ENCODE results near the gene ERCC4.

The ERCC4 gene

GRCh38 chr16:13939821-13940220 is 19.9 kb downstream of the ERCC4 start:
- in situ Hi-C loops (cut with MboI; ENCODE audit: low pct_unique_long_range_greater_than_20kb, low sequenced_read_pairs), result no loop called here
- DNase-seq, result no peak

DNA sequence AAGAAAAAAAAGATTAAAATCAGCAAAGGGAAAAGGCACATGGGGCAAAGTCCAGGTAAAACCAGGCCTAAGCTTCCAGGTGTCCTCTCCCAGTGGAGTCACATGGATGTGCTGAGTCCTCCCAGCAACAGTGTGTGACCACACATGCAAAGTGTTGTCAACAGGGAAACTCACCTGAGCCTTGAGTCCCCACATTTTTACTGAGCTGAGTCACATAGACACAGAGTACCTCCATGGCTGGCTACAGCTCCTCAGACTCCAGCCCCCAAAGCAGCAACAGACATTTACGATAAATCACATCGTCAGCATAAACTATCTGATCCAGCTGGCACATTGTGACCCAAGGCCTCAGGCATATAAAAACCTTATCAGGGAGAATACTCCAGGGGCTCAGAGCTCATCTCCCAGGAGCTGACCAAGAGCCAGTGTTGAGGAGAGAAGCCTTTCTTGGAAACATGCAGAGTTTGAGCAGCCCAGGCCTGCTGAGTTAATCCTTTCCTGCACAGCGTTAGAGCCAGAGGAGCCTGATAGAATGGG is 20.5 kb downstream of the ERCC4 start:
- in situ Hi-C loops (cut with MboI; ENCODE audit: low pct_unique_long_range_greater_than_20kb, low sequenced_read_pairs), result no loop called here
- DNase-seq, result no peak

- no peak for DNase-seq
- in situ Hi-C loops (cut with MboI; ENCODE audit: low pct_unique_long_range_greater_than_20kb, low sequenced_read_pairs), result no loop called here
Observed at GRCh38 chr16:13944816-13945215, 24.9 kb downstream of the ERCC4 start.

GRCh38 chr16:13945744-13946485 is 26.0 kb downstream of the ERCC4 start:
- in situ Hi-C loops (cut with MboI; ENCODE audit: low pct_unique_long_range_greater_than_20kb, low sequenced_read_pairs), result no loop called here
- no peak for DNase-seq

GRCh38 chr16:13948086-13948485 is 28.1 kb downstream of the ERCC4 start:
- in situ Hi-C loops (cut with MboI; ENCODE audit: low pct_unique_long_range_greater_than_20kb, low sequenced_read_pairs), result no loop called here
- DNase-seq, result no peak

DNA sequence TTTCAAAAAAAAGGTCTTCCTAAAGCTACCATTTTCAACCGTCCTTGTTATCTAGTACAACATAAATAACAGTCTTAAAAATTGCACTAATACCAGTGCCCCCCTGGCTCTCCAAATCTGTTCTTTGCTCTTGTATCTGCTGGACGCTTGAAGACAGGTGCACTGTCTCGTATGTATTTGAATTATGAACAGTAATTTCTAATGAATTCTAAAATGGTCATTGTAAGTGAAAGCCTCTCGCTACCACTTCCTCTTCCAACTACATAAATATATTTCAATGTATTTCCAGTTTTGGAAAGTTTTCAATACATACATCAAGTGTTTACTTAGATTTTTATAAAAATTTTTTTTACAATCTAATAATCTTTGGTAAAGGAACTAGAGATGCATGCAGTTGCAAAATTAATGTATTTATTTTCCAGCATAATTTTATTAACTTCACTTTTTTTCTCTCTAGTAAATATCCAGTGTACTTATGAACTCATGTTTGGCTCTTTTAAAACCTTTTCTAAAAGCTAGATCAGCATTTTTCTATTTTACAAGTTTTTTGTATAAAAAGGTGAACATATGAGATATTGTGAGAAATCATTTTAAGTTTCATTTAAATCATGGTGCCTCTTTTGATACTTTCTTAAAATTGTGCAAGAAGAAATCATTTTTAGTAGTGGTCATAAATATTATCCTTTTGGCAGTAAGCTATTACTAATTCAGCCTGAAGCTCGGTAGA is 31.0 kb downstream of the ERCC4 start:
- in situ Hi-C loops (cut with MboI; ENCODE audit: low pct_unique_long_range_greater_than_20kb, low sequenced_read_pairs), result no loop called here
- DNase-seq, result no peak

DNA sequence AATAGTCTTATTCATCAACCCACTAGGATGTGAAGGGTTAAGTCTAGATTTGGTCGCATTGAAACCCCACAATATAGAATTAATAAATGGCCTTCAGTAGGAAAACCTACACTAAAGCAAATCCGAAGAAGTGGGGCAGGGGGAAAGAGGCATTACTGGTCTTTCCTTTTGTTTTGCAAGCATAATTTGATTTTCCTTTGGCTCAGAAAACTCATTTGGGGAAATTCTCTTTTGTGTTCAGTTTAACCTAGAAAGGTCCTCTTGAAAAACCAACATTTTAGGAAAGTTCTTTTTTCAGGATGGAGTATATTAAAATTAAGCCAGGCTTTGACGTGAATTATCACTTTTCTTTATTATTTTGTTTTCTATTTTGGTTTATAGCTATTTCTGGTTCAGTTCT is 31.7 kb downstream of the ERCC4 start:
- in situ Hi-C loops (cut with MboI; ENCODE audit: low pct_unique_long_range_greater_than_20kb, low sequenced_read_pairs), result no loop called here
- DNase-seq, result no peak

DNA sequence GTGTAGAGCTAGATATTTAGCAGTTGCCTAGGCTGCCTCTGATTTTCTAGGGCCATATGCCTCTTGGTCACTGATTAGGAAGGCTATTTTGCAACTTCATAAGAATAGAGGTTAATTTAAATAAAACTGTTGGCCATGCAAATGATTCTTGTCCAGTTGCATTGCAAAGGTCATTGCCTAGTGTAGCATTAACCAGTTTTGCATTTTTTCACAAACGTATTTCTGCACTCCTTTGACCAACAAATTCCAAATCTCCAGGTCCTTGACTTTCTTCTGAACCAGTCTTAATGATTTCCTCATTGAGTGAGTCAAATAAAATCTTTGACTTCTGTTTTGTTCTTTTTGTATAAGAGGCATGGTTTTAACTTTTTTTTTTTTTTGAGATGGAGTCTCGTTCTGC is 33.5 kb downstream of the ERCC4 start:
- in situ Hi-C loops (cut with MboI; ENCODE audit: low pct_unique_long_range_greater_than_20kb, low sequenced_read_pairs), result no loop called here

DNA sequence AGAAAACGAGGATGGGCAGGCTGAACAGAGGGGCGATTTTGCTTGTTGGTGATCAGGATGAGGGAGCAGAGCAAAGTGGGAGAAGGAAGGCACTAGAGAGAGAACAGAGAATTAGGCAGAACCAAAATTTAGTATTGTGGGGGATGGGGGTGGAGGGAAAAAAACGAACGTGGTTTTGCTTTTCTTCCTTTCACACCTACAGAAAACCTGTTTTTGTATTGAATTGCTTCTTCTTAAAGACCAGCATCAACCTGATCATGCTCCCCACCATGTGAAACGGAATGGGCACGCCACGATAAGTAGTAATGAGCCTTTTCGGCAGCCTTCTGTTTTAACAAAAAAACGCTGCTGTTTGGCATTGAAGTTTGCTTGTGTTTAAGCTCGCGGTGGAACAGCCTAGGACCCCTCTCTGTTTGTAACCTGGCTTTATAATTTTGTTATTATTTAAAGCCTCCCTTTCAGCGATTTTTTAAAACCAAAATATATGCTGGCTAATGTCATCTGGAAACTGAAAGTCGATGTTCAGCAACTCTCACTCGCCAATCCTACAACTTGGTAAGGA is 36.8 kb downstream of the ERCC4 start:
- DNase-seq, result no peak
- in situ Hi-C loops (cut with MboI; ENCODE audit: low pct_unique_long_range_greater_than_20kb, low sequenced_read_pairs), result no loop called here

More for the DNA sequence above, 33.5 kb downstream of the ERCC4 start:
- no peak for DNase-seq

DNA sequence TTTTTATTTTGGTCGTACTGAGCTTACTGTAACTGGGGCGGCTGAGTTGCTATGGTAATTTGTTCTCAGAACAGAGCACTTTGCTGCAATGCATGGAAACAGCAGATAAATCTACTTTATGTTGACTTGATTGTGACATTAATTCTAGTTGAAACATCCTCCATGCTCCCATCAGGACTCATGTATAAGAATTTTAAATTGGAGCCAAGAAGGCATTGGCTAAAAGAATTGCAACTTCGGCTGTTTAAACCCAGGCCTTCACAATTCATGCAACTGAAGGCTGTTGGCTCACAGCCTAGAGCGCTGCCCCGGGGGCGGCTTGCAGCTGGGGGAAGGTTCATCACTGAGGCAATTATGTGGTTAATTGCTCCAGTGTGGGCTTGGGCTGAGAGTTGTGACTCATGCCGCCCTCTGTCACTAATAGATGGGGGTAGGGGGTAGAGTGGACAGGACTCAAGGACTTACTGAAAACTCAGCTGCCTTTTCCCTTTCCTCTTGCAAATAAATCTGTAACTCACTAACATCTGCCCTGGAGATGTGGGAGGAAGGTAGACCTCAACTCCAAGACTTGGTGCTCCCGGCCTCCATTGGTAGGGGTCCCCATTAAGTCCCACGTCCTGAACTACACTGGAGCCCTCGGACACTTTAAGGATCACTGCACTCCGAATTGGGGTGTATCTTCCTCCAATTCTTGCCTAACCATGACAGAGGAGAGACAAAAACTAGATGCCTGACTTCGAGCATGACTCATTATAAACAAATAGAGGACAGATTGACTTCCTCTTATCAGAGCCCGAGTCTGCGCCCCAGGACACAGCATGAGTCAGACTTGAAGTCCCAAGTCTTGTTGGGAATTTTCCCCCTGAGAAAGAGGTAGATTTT is 37.5 kb downstream of the ERCC4 start:
- peak; percentile 79 for DNase-seq
- in situ Hi-C loops (cut with MboI; ENCODE audit: low pct_unique_long_range_greater_than_20kb, low sequenced_read_pairs), result no loop called here

- DNase-seq, result no peak
- in situ Hi-C loops (cut with MboI; ENCODE audit: low pct_unique_long_range_greater_than_20kb, low sequenced_read_pairs), result no loop called here
Observed at GRCh38 chr16:13958474-13958873, 38.5 kb downstream of the ERCC4 start.

- DNase-seq, result no peak
- in situ Hi-C loops (cut with MboI; ENCODE audit: low pct_unique_long_range_greater_than_20kb, low sequenced_read_pairs), result no loop called here
Observed at GRCh38 chr16:13959626-13960025, 39.7 kb downstream of the ERCC4 start.

GRCh38 chr16:13961099-13961811 is 41.3 kb downstream of the ERCC4 start:
- in situ Hi-C loops (cut with MboI; ENCODE audit: low pct_unique_long_range_greater_than_20kb, low sequenced_read_pairs), result no loop called here
- DNase-seq, result peak; percentile 27

DNA sequence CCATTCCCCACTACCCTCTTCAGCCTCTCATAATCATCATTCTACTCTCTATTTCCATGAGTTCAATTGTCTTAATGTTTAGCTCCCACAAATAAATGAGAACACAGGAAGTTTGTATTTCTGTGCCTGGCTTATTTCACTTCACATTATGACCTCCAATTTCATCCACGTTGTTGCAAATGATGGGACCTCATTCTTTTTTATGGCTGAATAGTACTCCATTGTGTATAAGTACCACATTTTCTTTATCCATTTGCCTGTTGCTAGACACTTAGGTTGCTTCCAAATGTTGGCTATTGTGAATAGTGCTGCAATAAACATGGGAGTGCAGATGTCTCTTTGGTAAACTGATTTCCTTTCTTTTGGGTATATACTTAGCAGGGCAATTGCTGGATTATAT is 42.3 kb downstream of the ERCC4 start:
- no peak for DNase-seq
- in situ Hi-C loops (cut with MboI; ENCODE audit: low pct_unique_long_range_greater_than_20kb, low sequenced_read_pairs), result no loop called here

DNA sequence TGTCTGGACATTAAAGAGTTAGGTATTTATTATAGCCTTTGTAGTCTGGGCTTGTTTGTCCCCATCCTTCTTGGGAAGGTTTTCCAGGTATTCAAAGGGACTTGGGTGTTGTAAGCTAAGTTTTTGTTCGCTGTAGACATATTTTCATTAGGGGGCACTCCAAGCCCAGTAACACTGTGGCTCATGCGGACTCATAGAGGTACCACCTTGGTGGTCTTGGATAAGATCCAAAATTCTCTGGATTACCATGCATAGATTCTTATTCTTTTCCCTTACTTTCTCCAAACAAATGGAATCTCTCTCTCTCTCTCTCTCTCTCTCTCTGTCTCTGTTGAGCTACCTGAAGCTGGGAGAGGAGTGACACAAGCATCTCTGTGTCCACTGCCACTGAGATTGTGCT is 48.9 kb downstream of the ERCC4 start:
- no peak for DNase-seq

GRCh38 chr16:13969711-13970110 is 49.8 kb downstream of the ERCC4 start:
- in situ Hi-C loops (cut with MboI; ENCODE audit: low pct_unique_long_range_greater_than_20kb, low sequenced_read_pairs), result no loop called here
- DNase-seq, result no peak

More for the DNA sequence above, 48.9 kb downstream of the ERCC4 start:
- in situ Hi-C loops (cut with MboI; ENCODE audit: low pct_unique_long_range_greater_than_20kb, low sequenced_read_pairs), result no loop called here

DNA sequence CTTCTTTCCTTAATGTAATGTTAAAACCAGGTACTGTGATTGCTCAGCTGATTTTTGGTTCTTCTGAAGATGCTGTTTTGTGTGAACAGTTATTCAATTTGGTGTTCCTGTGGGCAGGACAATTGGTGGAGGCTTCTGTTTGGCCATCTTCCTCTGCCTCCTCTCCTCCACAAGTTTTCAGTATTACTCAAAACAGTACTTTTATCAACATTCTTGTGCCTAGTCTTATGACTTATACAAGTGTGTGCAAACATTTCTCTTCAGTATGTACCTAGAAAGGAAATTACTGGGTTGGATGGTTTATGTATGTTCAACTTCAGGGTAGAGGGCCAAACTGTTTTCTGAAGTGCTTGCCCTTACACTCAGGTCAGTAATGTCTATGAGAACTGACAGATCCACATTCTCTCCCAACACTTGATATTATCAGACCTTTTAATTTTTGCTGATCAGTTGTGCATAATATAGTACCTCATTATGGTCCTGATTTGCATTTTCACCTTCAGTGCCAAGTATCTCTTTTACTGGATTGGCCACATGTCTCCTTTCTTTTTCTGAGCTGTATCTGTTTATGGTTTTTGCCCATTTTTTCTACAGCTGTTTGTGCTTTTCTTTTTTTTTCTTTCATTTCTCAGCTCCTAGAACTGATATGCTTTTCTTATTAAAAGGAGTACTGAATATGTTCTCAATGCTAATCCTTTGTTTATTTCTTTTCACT is 50.9 kb downstream of the ERCC4 start:
- in situ Hi-C loops (cut with MboI; ENCODE audit: low pct_unique_long_range_greater_than_20kb, low sequenced_read_pairs), result no loop called here
- DNase-seq, result no peak
